Fibroblast of skin of left biceps (primary cell): ENCODE data around the gene PLEKHH2.

ENCODE experiments used
- DNase-seq, 2 experiments: peaks; one replicate each; pipeline ENCODE4 v3.0.0-alpha.2; 2013; ENCODE audit warnings: low read depth in 2 of 2

The PLEKHH2 gene

GRCh38 chr2:43812006-43812405, 174.9 kb downstream of the PLEKHH2 start:
- no peak for DNase-seq

GRCh38 chr2:43812947-43813346, 175.9 kb downstream of the PLEKHH2 start:
- no peak for DNase-seq

DNA sequence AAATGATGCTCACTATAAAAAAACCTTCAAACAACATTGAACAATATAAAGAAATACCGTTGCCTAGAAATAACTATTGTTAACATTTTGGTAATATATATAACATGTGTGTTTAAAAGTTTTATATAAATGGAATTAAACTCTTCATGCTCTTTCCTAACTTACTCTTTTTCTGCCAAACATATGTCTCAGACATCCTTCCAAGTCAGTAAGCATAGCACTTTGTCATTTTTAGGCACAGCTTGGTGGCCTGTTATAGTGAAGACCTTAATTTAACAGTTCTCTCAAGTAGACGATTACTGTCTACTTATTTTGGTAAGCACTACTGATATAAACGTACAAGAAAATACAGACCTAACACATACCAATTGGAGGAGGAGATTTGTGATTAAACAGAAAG, 177.7 kb downstream of the PLEKHH2 start:
- no peak for DNase-seq
